K562 (cell line): Measurements from ENCODE around the gene HECW1. TPM values are rescaled to one million over a fixed set of nuclear protein-coding genes. Genes with fewer than 3 reads are reported as not detected.

ENCODE experiments used
- ATAC-seq: fragments of 200-7000 bp; cut with Tn5 transposase; 3 replicates; pipeline ENCODE4 v1.9.1; 2020; ENCODE audit warnings: moderate library complexity
- BruUV-seq: library from RNA; stranded (reverse); fragments of 400-500 nt; replicated peaks from 2 replicates; lab custom pipeline; 2021; lab: Mats Ljungman, UMichigan
- CTCF ChIA-PET: fragments of 300-600 bp; formaldehyde crosslinking; extraction: SDS; loops from one replicate; lab custom pipeline; 2021; ENCODE audit warnings: low intra/inter-chr PET ratio; lab: Yijun Ruan, JAX
- POLR2A ChIA-PET: fragments of 300-600, 350-650 bp; sonication (Branson Sonifier 250); formaldehyde crosslinking; extraction: SDS; loops from one replicate; lab custom pipeline; 2021; ENCODE audit warnings: antibody characterized with exemption, inconsistent platforms; lab: Yijun Ruan, JAX
- DNase-seq, 4 experiments: peaks; one replicate each; pipeline versions ENCODE4 v3.0.0 to v3.0.0-alpha.2; 2011 to 2018; ENCODE audit warnings: low spot score in 3 of 4, mixed read lengths in 3 of 4; ENCODE audit errors: extremely low read depth in 1 of 4
- FAIRE-seq: peaks from 2 replicates; lab custom pipeline; 2011; peaks lifted over from hg19 to GRCh38; lab: Jason Lieb, UNC
- H2AFZ ChIP-seq: 2 replicates; pipeline ENCODE4 v1.6.0; 2011; ENCODE audit warnings: low read depth, low read length, control low read depth, inconsistent platforms
- H3K27ac ChIP-seq: fragments of 200-600 bp; 3 replicates; pipeline ENCODE4 v1.8.0; 2011; ENCODE audit warnings: low read depth, mild to moderate bottlenecking, control low read depth, inconsistent platforms, low read length, moderate library complexity, mixed read lengths; ENCODE audit errors: extremely low read depth
- H3K27me3 ChIP-seq, 2 experiments: fragments of 300-600 bp in 1 of 2; 2 replicates in 1 of 2; 3 replicates in 1 of 2; pipeline versions ENCODE4 v1.6.0 to v1.8.0; 2011; ENCODE audit warnings: inconsistent platforms in 2 of 2, low read length in 2 of 2, mild to moderate bottlenecking in 1 of 2, mixed read lengths in 1 of 2, moderate library complexity in 1 of 2; ENCODE audit not compliant: control insufficient read depth in 2 of 2, insufficient read depth in 2 of 2
- H3K36me3 ChIP-seq: fragments of 300-600 bp; 3 replicates; pipeline ENCODE4 v1.8.0; 2011; ENCODE audit warnings: mild to moderate bottlenecking, low read length, inconsistent platforms; ENCODE audit not compliant: control insufficient read depth, insufficient read depth
- H3K4me1 ChIP-seq, 2 experiments: fragments of 200-600 bp in 1 of 2; replicated peaks in 1 of 2; 2 replicates in 1 of 2; 3 replicates in 1 of 2; pipeline versions ENCODE4 v1.5.1 to v1.8.0; 2011; ENCODE audit warnings: inconsistent platforms in 2 of 2, low read length in 2 of 2, mild to moderate bottlenecking in 1 of 2, mixed read lengths in 1 of 2, moderate library complexity in 1 of 2; ENCODE audit not compliant: control insufficient read depth in 2 of 2, insufficient read depth in 2 of 2
- H3K4me2 ChIP-seq: 2 replicates; pipeline ENCODE4 v1.6.1; 2011; ENCODE audit warnings: low read length, control low read depth, inconsistent platforms, mixed read lengths; ENCODE audit not compliant: insufficient read depth
- H3K4me3 ChIP-seq: fragments of 200-600 bp; sonication (generic), shearing (Covaris generic); 2 replicates; pipeline ENCODE4 v1.5.1; 2016; ENCODE audit warnings: control low read depth, inconsistent platforms
- H3K79me2 ChIP-seq: fragments of 200-600 bp; 3 replicates; pipeline ENCODE4 v1.8.0; 2011; ENCODE audit warnings: low read length, inconsistent platforms; ENCODE audit not compliant: control insufficient read depth, insufficient read depth
- H3K9ac ChIP-seq, 2 experiments: 2 replicates each; pipeline versions ENCODE4 v1.6.0 to v1.6.1; 2011; ENCODE audit warnings: low read depth in 2 of 2, low read length in 2 of 2, control low read depth in 1 of 2, inconsistent platforms in 1 of 2, mild to moderate bottlenecking in 1 of 2, mixed read lengths in 1 of 2; ENCODE audit not compliant: insufficient read depth in 1 of 2
- H3K9me1 ChIP-seq: one replicate; pipeline ENCODE4 v1.6.0; 2011; ENCODE audit warnings: inconsistent platforms, mild to moderate bottlenecking, low read length, moderate library complexity; ENCODE audit not compliant: control insufficient read depth, insufficient read depth
- H3K9me3 ChIP-seq: replicated peaks from 2 replicates; pipeline ENCODE4 v1.5.1; 2011; ENCODE audit warnings: low read depth, low read length, inconsistent platforms; ENCODE audit not compliant: control insufficient read depth, insufficient read depth
- H4K20me1 ChIP-seq: replicated peaks from 2 replicates; pipeline ENCODE4 v1.6.1; 2011; ENCODE audit warnings: low read length, inconsistent platforms, mixed read lengths; ENCODE audit not compliant: control insufficient read depth, insufficient read depth
- BHLHE40 ChIP-seq: IDR thresholded peaks from 2 replicates; pipeline ENCODE4 v1.6.1; 2011; ENCODE audit warnings: low read length, improper control_type of control experiment
- CBFA2T2 ChIP-seq: fragments of 450-650 bp; conservative IDR thresholded peaks from 2 replicates; pipeline ENCODE4 v1.6.1; 2017; ENCODE audit warnings: mild to moderate bottlenecking
- CBX5 ChIP-seq: IDR thresholded peaks from 2 replicates; pipeline ENCODE4 v1.6.1; 2014; ENCODE audit warnings: low read depth, borderline replicate concordance
- ETV1 ChIP-seq: fragments of 450-650 bp; conservative IDR thresholded peaks from 2 replicates; pipeline ENCODE4 v1.6.1; 2016; ENCODE audit warnings: missing genetic modification characterization, control low read depth, low read depth, missing compliant biosample characterization
- LEF1 ChIP-seq: fragments of 450-650 bp; IDR thresholded peaks from 2 replicates; pipeline ENCODE4 v1.6.1; 2016; ENCODE audit warnings: mild to moderate bottlenecking
- NFXL1 ChIP-seq: fragments of 450-650 bp; formaldehyde crosslinking; IDR thresholded peaks from 2 replicates; pipeline ENCODE4 v1.4.0; 2021; ENCODE audit warnings: mild to moderate bottlenecking
- PRMT5 ChIP-seq: sonication (generic); formaldehyde crosslinking; IDR thresholded peaks from 2 replicates; pipeline ENCODE4 v1.5.0; 2020; ENCODE audit warnings: missing genetic modification reagents
- RAD51 ChIP-seq: fragments of 450-650 bp; IDR thresholded peaks from 2 replicates; pipeline ENCODE4 v1.7.1; 2016; ENCODE audit warnings: low read depth, mild to moderate bottlenecking, borderline replicate concordance
- RBM34 ChIP-seq: fragments of 200-400 bp; formaldehyde crosslinking; IDR thresholded peaks from 2 replicates; pipeline ENCODE4 v1.6.1; 2018; ENCODE audit warnings: low read length, borderline replicate concordance; ENCODE audit not compliant: insufficient read depth
- SAP30 ChIP-seq: fragments of 200-600 bp; sonication (generic); IDR thresholded peaks from 2 replicates; pipeline ENCODE4 v1.6.1; 2012; ENCODE audit warnings: borderline replicate concordance, low read depth, mild to moderate bottlenecking, moderate library complexity, low read length, control low read depth, inconsistent platforms; ENCODE audit not compliant: insufficient read depth, poor library complexity, severe bottlenecking
- TOE1 ChIP-seq, 2 experiments: fragments of 450-650 bp in 1 of 2; sonication (generic) in 1 of 2; formaldehyde crosslinking in 1 of 2; IDR thresholded peaks; 2 replicates each; pipeline versions ENCODE4 v1.7.1 to v1.8.0; 2016 to 2022; ENCODE audit warnings: borderline replicate concordance in 2 of 2, mild to moderate bottlenecking in 2 of 2, antibody characterized with exemption in 1 of 2, inconsistent platforms in 1 of 2, low read depth in 1 of 2, missing genetic modification reagents in 1 of 2, moderate library complexity in 1 of 2
- XRCC4 ChIP-seq: IDR thresholded peaks from one replicate; pipeline ENCODE4 v1.6.1; 2011; ENCODE audit not compliant: insufficient read depth, insufficient read length; ENCODE audit errors: extremely low read depth
- WGBS: fragments of 100-300 bp; shearing (Covaris generic); methylation state at CpG from one replicate; pipeline ENCODE4 v1.1.6; 2016; ENCODE audit warnings: low coverage, mixed read lengths; ENCODE audit not compliant: insufficient coverage; ENCODE audit errors: missing lambda C conversion rate; 5-methylcytosine and 5-hydroxymethylcytosine counted together
- in situ Hi-C: fragments of 300-500 bp; cut with MboI; formaldehyde crosslinking; loops from 4 replicates; pipeline ENCODE4 v1.15.0; 2018; ENCODE audit warnings: inconsistent platforms, mixed read lengths
- intact Hi-C: fragments of 100-400 bp; cut with micrococcal nuclease; formaldehyde crosslinking; loops from 2 replicates; pipeline ENCODE4 v1.14.2; 2022
- polyA plus RNA-seq, 8 experiments: library from polyadenylated mRNA; depleted of rRNA in 4 of 8; stranded (reverse) in 5 of 8; unstranded in 3 of 8; fragments of >200 nt; fragmentation: Nextera tagmentation in 2 of 8; fragmentation: Illumina TruSeq in 1 of 8; extraction: Ambion mirVana in 2 of 8; extraction: Trizol in 1 of 8; gene quantifications; 2 replicates each; pipeline versions ENCODE4 v1.2.1 to v1.2.3, GENCODE V29; 2011 to 2014; ENCODE audit warnings: inconsistent platforms in 1 of 8, missing spikeins in 1 of 8
- total RNA-seq, 7 experiments: library from RNA; depleted of rRNA in 6 of 7; stranded (reverse); fragments of >200 nt in 6 of 7; fragmentation: Illumina TruSeq in 2 of 7; extraction: Trizol in 2 of 7; gene quantifications; 2 replicates each; pipeline versions ENCODE4 v1.2.1 to v1.2.3, GENCODE V29; 2011 to 2021; ENCODE audit warnings: low replicate concordance in 1 of 7
- TF ChIP-seq, protein P1 (sequence below): fragments of 450-650 bp; formaldehyde crosslinking; IDR thresholded peaks from 2 replicates; pipeline ENCODE4 v1.4.0; 2022; ENCODE audit warnings: missing genetic modification characterization
- TF ChIP-seq, protein P2 (sequence below): sonication (generic); formaldehyde crosslinking; IDR thresholded peaks from 2 replicates; pipeline ENCODE4 v1.8.1; 2023; ENCODE audit warnings: mild to moderate bottlenecking, missing genetic modification reagents, moderate library complexity
- TF ChIP-seq, protein P3 (sequence below): sonication (generic); IDR thresholded peaks from 2 replicates; pipeline ENCODE4 v1.6.1; 2016
- TF ChIP-seq, protein P4 (sequence below): sonication (generic); formaldehyde crosslinking; IDR thresholded peaks from 2 replicates; pipeline ENCODE4 v1.5.0; 2020; ENCODE audit warnings: missing genetic modification reagents

The HECW1 gene
- total and polyA plus RNA-seq, 9 of the 15 experiments (the other 6 are each of a cell fraction or from before 2014, with no cell fraction given) = 0.07 to 0.31 (median 0.13) TPM; not detected in 4

DNA sequence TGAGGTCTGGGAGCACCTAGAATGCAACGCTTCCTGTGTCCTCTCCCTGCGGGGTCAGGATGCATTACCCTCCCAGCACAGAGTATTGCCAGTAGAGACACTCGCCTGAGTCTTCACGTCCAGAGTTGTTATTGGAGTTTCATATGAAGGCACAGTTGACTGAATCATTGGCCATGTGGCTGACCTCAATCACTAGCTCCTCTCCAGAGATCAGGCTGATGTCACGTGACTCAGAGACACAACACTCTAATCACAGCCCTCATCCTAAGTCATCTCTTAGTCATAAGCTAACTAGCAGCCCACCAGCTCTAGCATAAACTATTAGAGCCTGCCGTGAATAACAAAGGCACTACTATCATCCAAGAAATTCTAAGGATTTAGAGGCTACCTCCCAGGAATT lies 107.8 kb downstream of the HECW1 start:
- H3K4me2 ChIP-seq = no peak overlapping the region
- H3K9me1 ChIP-seq = no peaks in the 10 kb centered on the region
- no peaks in the 10 kb centered on the region for H3K9me3 ChIP-seq
- no peaks in the 10 kb centered on the region for H4K20me1 ChIP-seq
- H3K79me2 ChIP-seq = no peaks in the 10 kb centered on the region
- no peaks in the 10 kb centered on the region for H3K36me3 ChIP-seq
- 4% methylated on average over 6 of the region's 6 CpGs for WGBS
- ChIA-PET CTCF (no interaction called here), POLR2A (interaction anchor here (1.0 kb wide), 2 partner anchors 16 to 23 kb away, joined by 3 read pairs; no protein-coding TSS in a partner anchor)
- BruUV-seq = no TSS peak
- H3K4me3 ChIP-seq = no peak overlapping the region
- ATAC-seq (no peak), DNase-seq (no peak), FAIRE-seq (no peak)
- H3K4me1 ChIP-seq = no peaks in the 10 kb centered on the region
- in situ Hi-C loops = no loop called here
- H2AFZ ChIP-seq = no peak overlapping the region
- H3K9ac ChIP-seq = no peak overlapping the region
- H3K27ac ChIP-seq = no peak overlapping the region
- intact Hi-C loops = no loop called here
- H3K27me3 ChIP-seq = peaks cover under 1 to 30% of the 10 kb centered on the region in 2 experiments; a peak in 3 of 5 replicates
- no peak for TF ChIP-seq SAP30
- peak; percentile 25; the same call in 1 of the 2 replicates for TF ChIP-seq BHLHE40
- TF ChIP-seq ETV1 (tag) = no peak
- TF ChIP-seq, protein P1, sequence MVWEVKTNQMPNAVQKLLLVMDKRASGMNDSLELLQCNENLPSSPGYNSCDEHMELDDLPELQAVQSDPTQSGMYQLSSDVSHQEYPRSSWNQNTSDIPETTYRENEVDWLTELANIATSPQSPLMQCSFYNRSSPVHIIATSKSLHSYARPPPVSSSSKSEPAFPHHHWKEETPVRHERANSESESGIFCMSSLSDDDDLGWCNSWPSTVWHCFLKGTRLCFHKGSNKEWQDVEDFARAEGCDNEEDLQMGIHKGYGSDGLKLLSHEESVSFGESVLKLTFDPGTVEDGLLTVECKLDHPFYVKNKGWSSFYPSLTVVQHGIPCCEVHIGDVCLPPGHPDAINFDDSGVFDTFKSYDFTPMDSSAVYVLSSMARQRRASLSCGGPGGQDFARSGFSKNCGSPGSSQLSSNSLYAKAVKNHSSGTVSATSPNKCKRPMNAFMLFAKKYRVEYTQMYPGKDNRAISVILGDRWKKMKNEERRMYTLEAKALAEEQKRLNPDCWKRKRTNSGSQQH (CRISPR knock-in tag) = no peak
- TF ChIP-seq TOE1 (IDR thresholded peaks at IDR 0.05; ENCODE audit: borderline replicate concordance) = peak; percentile 86
- no peak for TF ChIP-seq TOE1 (CRISPR knock-in tag; IDR thresholded peaks at IDR 0.05; ENCODE audit: borderline replicate concordance, low read depth)
- TF ChIP-seq RBM34 = no peak
- peak; percentile 59 for TF ChIP-seq CBFA2T2
- peak; percentile 88 for TF ChIP-seq RAD51
- no peak for TF ChIP-seq LEF1
- TF ChIP-seq XRCC4 = no peak
- TF ChIP-seq, protein P2, sequence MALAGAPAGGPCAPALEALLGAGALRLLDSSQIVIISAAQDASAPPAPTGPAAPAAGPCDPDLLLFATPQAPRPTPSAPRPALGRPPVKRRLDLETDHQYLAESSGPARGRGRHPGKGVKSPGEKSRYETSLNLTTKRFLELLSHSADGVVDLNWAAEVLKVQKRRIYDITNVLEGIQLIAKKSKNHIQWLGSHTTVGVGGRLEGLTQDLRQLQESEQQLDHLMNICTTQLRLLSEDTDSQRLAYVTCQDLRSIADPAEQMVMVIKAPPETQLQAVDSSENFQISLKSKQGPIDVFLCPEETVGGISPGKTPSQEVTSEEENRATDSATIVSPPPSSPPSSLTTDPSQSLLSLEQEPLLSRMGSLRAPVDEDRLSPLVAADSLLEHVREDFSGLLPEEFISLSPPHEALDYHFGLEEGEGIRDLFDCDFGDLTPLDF (CRISPR knock-in tag) = no peak
- TF ChIP-seq NFXL1 (CRISPR knock-in tag) = no peak
- TF ChIP-seq, protein P3, sequence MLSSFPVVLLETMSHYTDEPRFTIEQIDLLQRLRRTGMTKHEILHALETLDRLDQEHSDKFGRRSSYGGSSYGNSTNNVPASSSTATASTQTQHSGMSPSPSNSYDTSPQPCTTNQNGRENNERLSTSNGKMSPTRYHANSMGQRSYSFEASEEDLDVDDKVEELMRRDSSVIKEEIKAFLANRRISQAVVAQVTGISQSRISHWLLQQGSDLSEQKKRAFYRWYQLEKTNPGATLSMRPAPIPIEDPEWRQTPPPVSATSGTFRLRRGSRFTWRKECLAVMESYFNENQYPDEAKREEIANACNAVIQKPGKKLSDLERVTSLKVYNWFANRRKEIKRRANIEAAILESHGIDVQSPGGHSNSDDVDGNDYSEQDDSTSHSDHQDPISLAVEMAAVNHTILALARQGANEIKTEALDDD = peak; percentile 32; the same call in 1 of the 2 replicates
- TF ChIP-seq CBX5 = no peak
- TF ChIP-seq, protein P4, sequence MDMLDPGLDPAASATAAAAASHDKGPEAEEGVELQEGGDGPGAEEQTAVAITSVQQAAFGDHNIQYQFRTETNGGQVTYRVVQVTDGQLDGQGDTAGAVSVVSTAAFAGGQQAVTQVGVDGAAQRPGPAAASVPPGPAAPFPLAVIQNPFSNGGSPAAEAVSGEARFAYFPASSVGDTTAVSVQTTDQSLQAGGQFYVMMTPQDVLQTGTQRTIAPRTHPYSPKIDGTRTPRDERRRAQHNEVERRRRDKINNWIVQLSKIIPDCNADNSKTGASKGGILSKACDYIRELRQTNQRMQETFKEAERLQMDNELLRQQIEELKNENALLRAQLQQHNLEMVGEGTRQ (CRISPR knock-in tag) = peak; percentile 41
- no peak for TF ChIP-seq PRMT5 (CRISPR knock-in tag)
